H1 (cell line): ENCODE results near the gene ERFE. TPM values are rescaled to one million over a fixed set of nuclear protein-coding genes. Genes with fewer than 3 reads are reported as not detected.
"Not testable (repeated sequence)": the region's sequence is repeated elsewhere in the genome, so short reads cannot be mapped to it uniquely, and the experiment has no call there.

Experiments
- CTCF ChIA-PET: fragments of 300-600 bp; sonication (Branson Sonifier 250); formaldehyde crosslinking; loops from one replicate; lab custom pipeline; 2021; ENCODE audit not compliant: partially characterized antibody; lab: Charles Lee
- POLR2A ChIA-PET: fragments of 300-600 bp; sonication (Branson Sonifier 250); formaldehyde crosslinking; loops from one replicate; lab custom pipeline; 2021; ENCODE audit warnings: inconsistent platforms; ENCODE audit not compliant: partially characterized antibody; lab: Charles Lee
- DNase-seq, 2 experiments: peaks; one replicate each; pipeline versions ENCODE4 v3.0.0 to v3.0.0-alpha.2; 2010 to 2022; ENCODE audit warnings: low spot score in 2 of 2, low read depth in 1 of 2, mixed read lengths in 1 of 2
- FAIRE-seq: peaks from 2 replicates; lab custom pipeline; 2011; peaks lifted over from hg19 to GRCh38; lab: Jason Lieb, UNC
- H2AFZ ChIP-seq: 2 replicates; pipeline ENCODE4 v1.8.1; 2012; ENCODE audit warnings: low read length, inconsistent platforms
- H2AK5ac ChIP-seq: 2 replicates; pipeline ENCODE4 v1.6.1; 2013; ENCODE audit warnings: low read depth, low read length
- H2BK120ac ChIP-seq: replicated peaks from 2 replicates; pipeline ENCODE3; 2013; ENCODE audit warnings: low read depth, low read length, inconsistent platforms
- H2BK12ac ChIP-seq: 2 replicates; pipeline ENCODE4 v1.6.1; 2013; ENCODE audit warnings: low read depth, low read length
- H2BK15ac ChIP-seq: 2 replicates; pipeline ENCODE4 v1.6.1; 2013; ENCODE audit warnings: low read length
- H2BK20ac ChIP-seq: 2 replicates; pipeline ENCODE4 v1.6.1; 2013; ENCODE audit warnings: low read length
- H2BK5ac ChIP-seq: 2 replicates; pipeline ENCODE4 v1.6.1; 2013; ENCODE audit warnings: low read depth, low read length
- H3K14ac ChIP-seq: 2 replicates; pipeline ENCODE4 v1.6.1; 2013; ENCODE audit warnings: inconsistent platforms; ENCODE audit not compliant: insufficient read length
- H3K18ac ChIP-seq: 2 replicates; pipeline ENCODE4 v1.6.1; 2013; ENCODE audit warnings: low read length; ENCODE audit errors: extremely low read depth
- H3K23ac ChIP-seq: 2 replicates; pipeline ENCODE4 v1.6.1; 2013; ENCODE audit warnings: inconsistent platforms; ENCODE audit not compliant: insufficient read length
- H3K23me2 ChIP-seq: 2 replicates; pipeline ENCODE4 v1.6.1; 2013; ENCODE audit warnings: low read depth, low read length
- H3K27ac ChIP-seq: 2 replicates; pipeline ENCODE4 v1.6.1; 2011; ENCODE audit warnings: low read depth, low read length, inconsistent platforms
- H3K27me3 ChIP-seq, 4 experiments: replicated peaks in 1 of 4; 1 replicate in 1 of 4; 2 replicates in 3 of 4; pipeline versions ENCODE4 v1.6.1 to v1.8.1; 2011 to 2013; ENCODE audit warnings: low read length in 3 of 4, mild to moderate bottlenecking in 3 of 4, inconsistent platforms in 2 of 4, mixed read lengths in 2 of 4, moderate library complexity in 1 of 4; ENCODE audit not compliant: control insufficient read depth in 3 of 4, insufficient read depth in 3 of 4; ENCODE audit errors: extremely low read depth in 1 of 4
- H3K36me3 ChIP-seq, 4 experiments: 2 replicates each; pipeline versions ENCODE4 v1.6.1 to v1.8.1; 2011 to 2013; ENCODE audit warnings: mild to moderate bottlenecking in 4 of 4, low read length in 3 of 4, moderate library complexity in 2 of 4, control low read depth in 1 of 4, inconsistent platforms in 1 of 4; ENCODE audit not compliant: insufficient read depth in 4 of 4, control insufficient read depth in 2 of 4
- H3K4ac ChIP-seq: replicated peaks from 2 replicates; pipeline ENCODE3; 2013; ENCODE audit warnings: low read length, low read depth, mixed read lengths, inconsistent platforms; ENCODE audit not compliant: insufficient read length
- H3K4me1 ChIP-seq, 4 experiments: replicated peaks in 1 of 4; 1 replicate in 1 of 4; 2 replicates in 3 of 4; pipeline versions ENCODE4 v1.6.1 to v1.8.1; 2011 to 2013; ENCODE audit warnings: low read length in 3 of 4, inconsistent platforms in 2 of 4, mixed read lengths in 1 of 4; ENCODE audit not compliant: insufficient read depth in 4 of 4, control insufficient read depth in 3 of 4
- H3K4me2 ChIP-seq, 2 experiments: 2 replicates each; pipeline versions ENCODE4 v1.6.1 to v1.8.1; 2011 to 2013; ENCODE audit warnings: low read depth in 2 of 2, low read length in 2 of 2, control low read depth in 1 of 2, inconsistent platforms in 1 of 2, mild to moderate bottlenecking in 1 of 2; ENCODE audit not compliant: insufficient read depth in 1 of 2
- H3K4me3 ChIP-seq, 4 experiments: fragments of 200-600, 300-600 bp in 1 of 4; sonication (generic), shearing (Covaris generic), sonication (Bioruptor Twin) in 1 of 4; 2 replicates each; pipeline versions ENCODE4 v1.5.1 to v1.8.1; 2011 to 2016; ENCODE audit warnings: low read length in 4 of 4, low read depth in 3 of 4, control low read depth in 2 of 4, inconsistent platforms in 2 of 4, mild to moderate bottlenecking in 2 of 4, mixed read lengths in 1 of 4, moderate library complexity in 1 of 4; ENCODE audit not compliant: insufficient read depth in 2 of 4; ENCODE audit errors: extremely low read depth in 1 of 4
- H3K56ac ChIP-seq: replicated peaks from 2 replicates; pipeline ENCODE3; 2013; ENCODE audit warnings: low read depth, mild to moderate bottlenecking, mixed read lengths, low read length, inconsistent platforms; ENCODE audit not compliant: insufficient read length
- H3K79me1 ChIP-seq: 2 replicates; pipeline ENCODE4 v1.6.1; 2013; ENCODE audit warnings: low read depth, low read length, control low read depth
- H3K79me2 ChIP-seq, 2 experiments: 2 replicates each; pipeline versions ENCODE4 v1.6.1 to v1.8.1; 2012 to 2013; ENCODE audit warnings: low read length in 2 of 2, mild to moderate bottlenecking in 2 of 2, inconsistent platforms in 1 of 2; ENCODE audit not compliant: insufficient read depth in 2 of 2, control insufficient read depth in 1 of 2
- H3K9ac ChIP-seq, 4 experiments: replicated peaks in 1 of 4; 1 replicate in 1 of 4; 2 replicates in 3 of 4; pipeline versions ENCODE4 v1.6.1 to v1.8.1; 2011 to 2013; ENCODE audit warnings: low read depth in 3 of 4, low read length in 3 of 4, control low read depth in 2 of 4, mild to moderate bottlenecking in 2 of 4, moderate library complexity in 2 of 4, inconsistent platforms in 1 of 4; ENCODE audit errors: extremely low read depth in 1 of 4
- H3K9me3 ChIP-seq, 2 experiments: 2 replicates each; pipeline versions ENCODE4 v1.6.1 to v1.8.1; 2012 to 2013; ENCODE audit warnings: mild to moderate bottlenecking in 2 of 2, moderate library complexity in 2 of 2, control low read depth in 1 of 2, inconsistent platforms in 1 of 2, low read depth in 1 of 2, low read length in 1 of 2, mixed read lengths in 1 of 2; ENCODE audit not compliant: insufficient read depth in 2 of 2
- H4K20me1 ChIP-seq, 2 experiments: replicated peaks in 1 of 2; 2 replicates each; pipeline versions ENCODE3 to v1.8.1; 2011 to 2013; ENCODE audit warnings: inconsistent platforms in 2 of 2, low read length in 2 of 2, mild to moderate bottlenecking in 1 of 2; ENCODE audit not compliant: insufficient read depth in 2 of 2, control insufficient read depth in 1 of 2
- H4K5ac ChIP-seq: 2 replicates; pipeline ENCODE4 v1.6.1; 2013; ENCODE audit warnings: low read length, low read depth, mixed read lengths, inconsistent platforms; ENCODE audit not compliant: insufficient read length
- H4K8ac ChIP-seq: 2 replicates; pipeline ENCODE4 v1.8.0; 2013; ENCODE audit warnings: mild to moderate bottlenecking, moderate library complexity, low read length, inconsistent platforms; ENCODE audit not compliant: insufficient read depth; ENCODE audit errors: extremely low read depth
- H4K91ac ChIP-seq: replicated peaks from 2 replicates; pipeline ENCODE3; 2013; ENCODE audit warnings: low read length, mixed read lengths, inconsistent platforms; ENCODE audit not compliant: insufficient read length
- WGBS, 2 experiments: shearing (Covaris generic) in 1 of 2; methylation state at CpG; one replicate each; pipeline versions ENCODE4 v1.1.6 to v1.1.7; 2013 to 2015; ENCODE audit warnings: low lambda C conversion rate in 2 of 2, mixed read lengths in 2 of 2, inconsistent platforms in 1 of 2, low coverage in 1 of 2, missing lambda C conversion rate in 1 of 2; ENCODE audit not compliant: insufficient replicate concordance in 2 of 2, insufficient coverage in 1 of 2, insufficient read length in 1 of 2; ENCODE audit errors: extremely low coverage in 1 of 2, missing lambda C conversion rate in 1 of 2; 5-methylcytosine and 5-hydroxymethylcytosine counted together
- polyA plus RNA-seq, 7 experiments: library from polyadenylated mRNA; depleted of rRNA in 3 of 7; stranded (reverse) in 5 of 7; unstranded in 2 of 7; fragments of >200 nt in 5 of 7; fragments of 200-250 nt in 2 of 7; gene quantifications; 1 replicate in 5 of 7; 2 replicates in 1 of 7; 4 replicates in 1 of 7; pipeline versions ENCODE4 v1.2.1 to v1.2.3, GENCODE V29; 2011 to 2013; ENCODE audit warnings: missing spikeins in 2 of 7, mixed read lengths in 2 of 7
- total RNA-seq: library from RNA; stranded (reverse); fragmentation: NEBNext Ultra II Directional; extraction: Animal tissue kit (Norgen Biotek cat#: 25700); gene quantifications from 2 replicates; pipeline ENCODE4 v1.2.1, GENCODE V29; 2021

The ERFE gene
- total and polyA plus RNA-seq, 2 of the 8 experiments (the other 6 are each of a cell fraction or from before 2014, with no cell fraction given), result 2.5 to 3.6 TPM

DNA sequence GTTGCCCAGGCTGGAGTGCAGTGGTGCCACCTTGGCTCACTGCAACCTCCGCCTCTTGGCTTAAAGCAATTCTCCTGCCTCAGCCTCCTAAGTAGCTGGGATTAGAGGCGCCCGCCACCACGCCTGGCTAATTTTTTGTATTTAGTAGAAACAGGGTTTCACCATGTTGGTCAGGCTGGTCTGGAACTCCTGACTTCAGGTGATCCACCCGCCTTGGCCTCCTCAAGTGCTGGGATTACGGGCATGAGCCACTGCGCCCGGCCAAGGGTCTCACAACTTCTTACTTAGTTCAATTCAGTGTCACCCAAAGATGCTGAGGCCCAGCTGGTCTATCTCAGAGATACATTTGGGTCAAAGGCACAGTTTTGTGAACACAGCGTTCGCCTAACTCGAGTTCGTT lies 43.1 kb upstream of the ERFE start:
- not testable (repeated sequence) for H3K79me1 ChIP-seq, H3K79me2 ChIP-seq, H3K4me2 ChIP-seq, H3K27ac ChIP-seq, FAIRE-seq, H3K4me1 ChIP-seq, H3K9me3 ChIP-seq, H2AK5ac ChIP-seq, H3K36me3 ChIP-seq, H3K9ac ChIP-seq, H4K5ac ChIP-seq, H2BK120ac ChIP-seq, H3K4ac ChIP-seq, H3K27me3 ChIP-seq, H2BK5ac ChIP-seq, H3K14ac ChIP-seq, H2BK15ac ChIP-seq, H2AFZ ChIP-seq, H4K8ac ChIP-seq, H3K23ac ChIP-seq, H4K91ac ChIP-seq, H3K56ac ChIP-seq, H2BK12ac ChIP-seq, DNase-seq, H3K4me3 ChIP-seq, H3K18ac ChIP-seq, H4K20me1 ChIP-seq, H2BK20ac ChIP-seq
- H3K23me2 ChIP-seq, result peaks cover 14% of the 10 kb centered on the region; the same call in 1 of the 2 replicates
- 93% methylated on average over 12 of the region's 12 CpGs; no CpG with 5 or more reads in 1 of the 2 experiments for WGBS, 2 experiments
- ChIA-PET CTCF (interaction anchor here (0.6 to 1.7 kb wide), 7 partner anchors 9 to 1806 kb away, joined by 3 to 6 read pairs (median 3); partner anchors contain the start of gene ESPNL), POLR2A (interaction anchor here (0.8 to 1.1 kb wide), 3 partner anchors 13 to 49 kb away, joined by 3 read pairs; partner anchors contain the start of gene ESPNL)
